ENCODE results near the gene FKBP1A.
A peak's percentile ranks its signal among the peaks of the same experiment; 100 is the strongest.

FKBP1A gene

GRCh38 chr20:1386323-1386722, 6.5 kb downstream of the FKBP1A start:
- DNase-seq (ENCODE audit: low spot score) = no peak

- DNase-seq (ENCODE audit: low spot score) = no peak
These were observed 9.0 kb downstream of the FKBP1A start for GRCh38 chr20:1383623-1384404.

DNA sequence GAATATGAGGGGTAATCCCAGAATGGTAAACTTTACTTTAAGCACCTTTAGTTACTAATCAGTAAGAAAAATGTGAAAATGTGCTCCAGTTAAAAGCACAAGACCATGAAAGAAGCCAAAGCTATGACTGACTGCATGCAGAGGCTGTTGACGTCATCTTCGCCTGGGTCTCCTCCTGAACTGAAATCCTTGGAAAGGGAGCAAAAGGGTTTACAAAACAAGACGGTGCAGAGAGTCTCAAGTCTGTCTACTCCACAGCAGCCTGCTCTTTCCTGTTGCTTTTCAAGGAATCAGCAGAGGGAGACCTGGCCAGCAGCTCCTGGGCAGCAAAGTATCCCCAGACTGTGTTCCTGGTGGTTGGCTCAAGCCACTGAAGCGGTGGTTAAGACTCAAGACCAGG, 10.2 kb downstream of the FKBP1A start:
- DNase-seq (ENCODE audit: low spot score) = no peak

GRCh38 chr20:1381753-1382591, 10.9 kb downstream of the FKBP1A start:
- DNase-seq (ENCODE audit: low spot score) = no peak

DNA sequence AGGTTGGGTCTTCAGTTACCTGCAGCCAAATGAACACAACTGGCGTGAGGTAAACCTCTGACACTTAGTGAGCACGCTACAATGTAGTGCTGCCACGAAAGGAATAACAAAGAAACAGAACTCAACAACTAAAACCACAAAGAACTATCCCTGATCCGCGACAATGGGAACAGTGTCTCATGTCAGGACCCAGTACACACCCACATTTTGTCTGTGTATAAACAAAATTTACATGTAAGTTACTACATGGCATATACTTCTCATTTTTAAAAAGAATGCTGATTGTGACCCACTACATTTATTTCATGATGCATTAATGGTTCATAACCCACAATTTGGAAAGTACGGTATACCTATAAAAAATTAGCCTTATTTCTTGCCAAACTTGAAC, 14.1 kb downstream of the FKBP1A start:
- no peak for DNase-seq (ENCODE audit: low spot score)

- no peak for DNase-seq (ENCODE audit: low spot score)
These were observed 14.7 kb downstream of the FKBP1A start for GRCh38 chr20:1377984-1378734.

DNA sequence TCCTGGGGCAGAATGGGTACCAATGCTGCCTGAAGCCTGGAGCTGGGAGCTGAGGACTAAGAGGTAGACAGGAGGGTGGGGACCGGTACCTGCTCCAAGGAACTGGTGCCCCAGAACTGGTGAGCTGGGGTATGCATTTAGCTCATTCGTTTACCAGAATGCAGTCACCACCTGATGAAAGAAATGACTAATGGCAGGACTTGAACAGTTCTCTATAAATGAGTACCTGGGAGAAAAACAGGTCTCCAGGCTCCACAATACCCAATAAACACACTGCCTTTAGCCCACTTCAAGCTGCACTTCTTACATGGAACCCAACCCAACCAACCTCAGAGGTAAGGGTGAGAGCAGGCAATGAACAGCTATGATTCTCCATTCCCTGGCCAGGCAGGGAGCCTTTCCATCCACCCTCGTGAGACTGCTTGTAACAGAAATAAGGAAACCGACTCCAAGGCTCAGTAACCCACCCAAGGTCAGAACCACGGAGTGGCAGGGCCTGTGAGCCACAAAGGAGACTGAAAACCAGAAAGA, 15.4 kb downstream of the FKBP1A start:
- no peak for DNase-seq (ENCODE audit: low spot score)

DNA sequence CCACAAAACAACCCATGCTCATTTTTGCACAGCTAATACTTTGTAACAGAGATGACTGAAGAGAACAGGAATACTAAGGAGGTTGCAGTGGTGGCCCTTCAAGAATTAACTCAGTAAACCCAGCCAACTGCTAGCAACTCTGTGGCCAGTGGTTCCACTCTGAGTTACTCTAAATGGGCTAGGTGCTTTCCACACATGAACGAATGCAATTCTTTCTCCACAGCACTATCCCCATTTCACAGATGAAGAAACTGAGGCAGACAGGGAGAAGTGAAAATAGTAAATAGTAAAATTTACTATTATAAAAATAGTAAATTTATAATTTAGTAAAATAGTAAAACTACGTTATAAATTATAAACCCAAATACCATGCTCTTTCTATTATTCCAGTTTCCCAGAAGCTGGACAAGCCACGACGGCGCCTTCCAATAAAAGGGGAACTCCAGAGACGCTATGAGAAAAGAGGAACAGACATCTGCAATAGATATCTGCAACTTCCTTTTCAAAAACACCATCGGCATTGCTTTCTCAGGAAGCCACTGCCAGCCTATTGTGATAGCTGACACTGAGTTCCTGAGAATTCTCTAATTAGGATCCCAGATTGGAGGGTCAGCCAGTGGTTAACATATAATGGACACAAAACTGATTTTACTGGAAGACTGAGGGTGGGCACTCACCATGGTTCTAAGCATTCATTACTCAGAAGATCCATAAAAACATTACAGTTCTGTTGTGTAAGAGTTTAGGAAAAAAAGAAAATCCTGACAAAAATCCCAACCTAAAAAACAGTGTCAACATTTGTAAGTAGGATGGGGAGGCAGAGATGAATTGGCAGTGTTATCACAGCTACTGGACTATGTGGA, 16.2 kb downstream of the FKBP1A start:
- no peak for DNase-seq (ENCODE audit: low spot score)

GRCh38 chr20:1376007-1376406, 16.8 kb downstream of the FKBP1A start:
- no peak for DNase-seq (ENCODE audit: low spot score)

- no peak for DNase-seq (ENCODE audit: low spot score)
These were observed 17.3 kb downstream of the FKBP1A start for GRCh38 chr20:1375515-1375914.

DNA sequence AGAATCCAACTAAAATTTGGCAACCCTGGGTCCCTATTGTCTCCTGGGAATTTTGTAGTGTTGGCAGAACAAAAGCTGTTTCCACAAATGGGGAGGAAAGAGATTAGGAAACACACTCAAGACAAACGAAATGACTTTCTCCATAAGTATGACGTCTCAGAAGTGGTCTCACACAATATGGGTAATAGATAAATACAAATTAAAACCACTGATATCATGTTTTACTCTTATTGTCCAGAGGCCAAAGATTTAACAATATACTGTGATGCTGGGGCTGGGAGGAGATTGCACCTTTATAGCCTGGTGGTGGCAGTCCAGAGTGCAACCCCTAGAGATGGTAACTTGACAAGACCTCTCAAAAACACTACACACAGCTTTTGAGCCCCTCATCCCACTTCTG, 18.6 kb downstream of the FKBP1A start:
- no peak for DNase-seq (ENCODE audit: low spot score)

GRCh38 chr20:1373614-1374013, 19.2 kb downstream of the FKBP1A start:
- peak; percentile 97 for DNase-seq (ENCODE audit: low spot score)

GRCh38 chr20:1373036-1373435, 19.8 kb downstream of the FKBP1A start:
- DNase-seq (ENCODE audit: low spot score) = no peak

DNA sequence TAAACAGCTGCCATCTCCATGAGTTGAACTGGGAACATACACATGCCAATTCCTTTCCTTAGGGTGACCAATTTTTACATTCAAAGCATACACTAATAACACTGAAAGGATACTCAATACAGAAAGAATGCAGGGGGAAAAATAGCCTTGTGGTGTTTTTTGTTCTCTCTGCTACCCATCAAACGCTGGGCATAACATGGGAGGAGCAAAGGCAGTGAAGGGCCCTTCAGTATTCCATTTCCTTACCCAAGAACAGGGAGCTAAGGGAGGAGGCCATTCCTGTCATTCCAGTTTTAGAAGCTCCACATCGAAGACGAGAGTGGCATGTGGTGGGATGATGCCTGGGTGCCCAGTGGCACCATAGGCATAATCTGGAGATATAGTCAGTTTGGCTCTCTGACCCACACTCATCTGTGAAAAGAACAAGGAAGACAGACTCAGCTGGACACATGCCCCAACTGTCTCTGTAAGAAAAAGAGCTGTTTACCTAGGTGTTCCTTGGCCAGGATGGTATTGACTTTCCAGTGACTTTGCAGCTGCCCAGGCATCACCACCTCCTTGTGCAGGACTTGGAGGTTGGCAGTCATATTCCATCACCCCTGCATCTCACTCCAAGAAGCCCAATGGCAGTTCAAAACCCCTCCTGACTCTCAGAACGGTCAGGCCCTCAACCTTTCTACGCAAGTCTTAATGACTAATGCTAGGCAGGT, 20.9 kb downstream of the FKBP1A start:
- no peak for DNase-seq (ENCODE audit: low spot score)

DNA sequence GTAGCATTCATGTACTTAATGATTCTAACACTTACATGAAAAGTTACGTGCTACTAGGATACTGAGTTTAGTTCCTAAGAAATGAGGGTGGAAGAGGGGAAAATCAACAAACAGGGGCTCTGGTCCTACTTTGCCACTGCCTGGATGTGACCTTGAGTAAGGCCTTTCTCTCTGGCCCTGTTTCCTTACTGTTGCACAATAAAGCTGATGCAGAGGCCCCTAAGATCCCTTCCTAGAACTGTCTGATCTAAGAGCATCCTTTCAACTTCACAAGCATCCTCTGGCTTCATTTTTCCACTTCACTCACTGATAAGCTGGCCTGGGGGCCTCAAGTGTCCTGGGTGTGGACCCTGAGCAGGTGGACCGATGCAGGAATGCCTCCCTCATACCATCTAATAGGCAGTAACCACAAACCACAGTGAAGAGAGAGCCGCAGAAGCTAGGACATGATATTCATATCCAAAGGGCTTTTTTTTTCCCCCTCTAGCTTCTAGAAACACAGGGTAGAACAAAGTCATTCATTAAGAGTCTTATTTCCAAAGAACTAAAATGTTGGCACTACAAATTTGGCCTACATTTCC, 21.6 kb downstream of the FKBP1A start:
- DNase-seq (ENCODE audit: low spot score) = no peak

DNA sequence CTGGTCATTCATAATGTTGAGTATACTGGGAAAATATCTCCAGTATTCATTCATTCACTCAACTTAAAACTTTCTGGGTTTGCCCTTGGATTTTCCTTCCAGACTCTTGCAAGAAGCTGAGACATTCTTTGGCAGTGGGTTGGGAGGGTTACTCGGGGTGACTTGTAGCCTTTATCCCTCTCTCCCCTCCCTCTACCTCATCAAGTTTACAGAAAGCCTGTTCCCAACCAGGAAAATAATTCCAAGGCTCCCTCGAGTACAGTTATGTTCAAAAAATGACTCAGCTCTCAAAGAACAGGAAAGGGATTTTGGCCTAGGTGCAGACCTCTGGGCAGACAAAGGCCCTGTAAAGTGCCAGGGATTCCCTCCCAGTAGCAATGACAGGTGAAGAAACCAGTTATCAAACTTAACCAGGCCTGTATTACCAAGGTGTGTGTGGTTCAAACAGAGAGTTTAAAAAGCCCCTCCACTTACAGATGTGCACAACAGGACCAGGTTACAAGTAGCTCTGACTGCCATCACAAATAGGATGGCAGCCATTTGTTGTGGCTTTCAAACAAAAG, 22.2 kb downstream of the FKBP1A start:
- no peak for DNase-seq (ENCODE audit: low spot score)

- DNase-seq (ENCODE audit: low spot score) = no peak
These were observed 22.9 kb downstream of the FKBP1A start for GRCh38 chr20:1369970-1370369.

DNA sequence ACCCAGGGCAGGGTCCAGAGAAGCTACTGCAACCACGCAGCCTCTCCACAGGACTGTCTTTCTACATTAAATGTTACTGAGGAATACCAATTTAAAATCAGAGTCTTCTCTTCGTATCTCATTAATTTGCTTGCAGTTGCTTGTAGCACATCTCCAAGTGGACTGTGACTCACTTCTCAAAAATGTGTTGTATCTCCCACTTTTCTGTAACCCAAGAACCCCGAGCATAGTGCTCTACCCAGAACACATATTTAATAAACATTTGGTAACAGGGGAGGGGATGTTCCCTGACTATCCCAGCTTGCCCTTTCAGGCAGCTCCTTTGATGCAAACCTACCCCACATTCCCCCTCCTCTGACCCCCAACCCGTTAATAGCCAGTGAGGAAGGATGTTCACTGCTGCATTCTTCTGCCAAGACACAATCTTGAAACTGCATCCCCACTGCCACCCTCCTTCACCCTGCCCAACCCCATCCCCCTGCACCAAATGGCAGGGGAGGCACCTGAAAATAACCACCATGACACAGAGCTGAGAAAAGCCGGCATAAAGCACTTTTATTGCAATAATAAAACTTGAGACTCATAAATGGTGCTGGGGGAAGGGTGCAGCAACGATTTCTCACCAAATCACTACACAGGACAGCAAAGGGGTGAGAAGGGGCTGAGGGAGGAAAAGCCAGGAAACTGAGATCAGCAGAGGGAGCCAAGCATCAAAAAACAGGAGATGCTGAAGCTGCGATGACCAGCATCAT, 24.2 kb downstream of the FKBP1A start:
- no peak for DNase-seq (ENCODE audit: low spot score)

DNA sequence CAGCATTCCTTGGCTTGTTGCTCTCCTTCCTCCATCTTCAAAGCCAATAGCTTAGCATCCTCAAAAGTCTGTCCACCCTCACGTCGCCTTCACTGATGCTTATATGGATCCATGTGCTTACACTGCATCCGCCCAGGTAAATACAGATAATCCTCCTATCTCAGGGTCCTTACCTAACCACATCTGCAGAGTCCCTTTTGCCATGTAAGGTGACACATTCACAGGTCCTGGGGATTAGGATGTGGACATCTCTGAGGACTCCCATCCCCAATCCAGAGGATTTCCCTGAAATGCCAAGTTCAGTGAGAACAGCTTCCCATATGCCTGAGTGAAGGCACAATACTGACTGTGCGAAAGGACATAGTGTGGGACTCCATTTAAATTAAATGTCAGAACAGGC, 25.4 kb downstream of the FKBP1A start:
- no peak for DNase-seq (ENCODE audit: low spot score)

All from globus pallidus (tissue), 1 donor.